Neutrophil (primary cell): ENCODE data around the gene TMEM109.

Experiments used
- H3K27ac ChIP-seq: fragments of 200-600 bp; sonication (generic); 2 replicates; pipeline ENCODE4 v1.5.1; 2016; ENCODE audit warnings: mild to moderate bottlenecking, moderate library complexity
- H3K27me3 ChIP-seq: fragments of 200-600 bp; sonication (generic); 2 replicates; pipeline ENCODE4 v1.6.0; 2016; ENCODE audit warnings: mild to moderate bottlenecking
- H3K36me3 ChIP-seq: fragments of 200-600 bp; sonication (generic); 2 replicates; pipeline ENCODE4 v1.5.1; 2017
- H3K4me1 ChIP-seq, 2 experiments: fragments of 200-600 bp in 1 of 2; sonication (generic) in 1 of 2; 1 replicate in 1 of 2; 2 replicates in 1 of 2; pipeline versions ENCODE4 v1.5.1 to v1.6.1; 2013 to 2016; ENCODE audit warnings: low read depth in 1 of 2, low read length in 1 of 2, mild to moderate bottlenecking in 1 of 2, moderate library complexity in 1 of 2; ENCODE audit not compliant: control insufficient read depth in 1 of 2, insufficient read depth in 1 of 2
- H3K4me3 ChIP-seq, 2 experiments: fragments of 200-600 bp in 1 of 2; sonication (generic) in 1 of 2; 1 replicate in 1 of 2; 2 replicates in 1 of 2; pipeline ENCODE4 v1.5.1; 2013 to 2016; ENCODE audit warnings: low read depth in 1 of 2, low read length in 1 of 2, mild to moderate bottlenecking in 1 of 2, moderate library complexity in 1 of 2
- H3K9me3 ChIP-seq: fragments of 200-600 bp; sonication (generic); 2 replicates; pipeline ENCODE4 v1.5.1; 2016
- TF ChIP-seq, protein P1 (sequence below): fragments of 200-600 bp; sonication (generic); IDR thresholded peaks from 2 replicates; pipeline ENCODE4 v1.5.1; 2016; ENCODE audit warnings: antibody characterized with exemption

Gene TMEM109

DNA sequence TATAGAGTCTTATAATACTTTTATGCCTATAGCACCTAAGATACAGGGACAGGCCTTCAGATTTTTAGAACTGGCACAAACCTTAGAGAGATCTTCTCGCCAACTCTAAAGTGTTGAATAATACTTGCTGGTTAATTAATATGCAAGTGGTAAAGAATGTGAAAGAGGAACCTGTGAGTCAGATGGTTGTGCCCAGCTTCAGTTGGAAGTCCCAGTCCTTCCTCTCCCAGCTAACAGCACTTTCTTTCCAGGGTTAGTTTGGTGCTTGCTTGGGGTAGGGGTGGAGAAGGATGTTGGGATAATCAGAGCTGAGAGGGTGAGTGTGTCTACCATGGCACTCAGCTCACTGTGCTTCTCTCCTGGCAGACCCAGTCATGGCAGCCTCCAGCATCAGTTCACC lies 5.4 kb downstream of the TMEM109 start:
- H3K27ac ChIP-seq: no peak overlapping the region
- no peak overlapping the region for H3K4me3 ChIP-seq
- H3K4me1 ChIP-seq: peaks cover 17 to 20% of the 10 kb centered on the region in 2 experiments
- peaks cover 48% of the 10 kb centered on the region for H3K27me3 ChIP-seq
- no peaks in the 10 kb centered on the region for H3K9me3 ChIP-seq
- H3K36me3 ChIP-seq: peaks cover 27% of the 10 kb centered on the region
- TF ChIP-seq, protein P1, sequence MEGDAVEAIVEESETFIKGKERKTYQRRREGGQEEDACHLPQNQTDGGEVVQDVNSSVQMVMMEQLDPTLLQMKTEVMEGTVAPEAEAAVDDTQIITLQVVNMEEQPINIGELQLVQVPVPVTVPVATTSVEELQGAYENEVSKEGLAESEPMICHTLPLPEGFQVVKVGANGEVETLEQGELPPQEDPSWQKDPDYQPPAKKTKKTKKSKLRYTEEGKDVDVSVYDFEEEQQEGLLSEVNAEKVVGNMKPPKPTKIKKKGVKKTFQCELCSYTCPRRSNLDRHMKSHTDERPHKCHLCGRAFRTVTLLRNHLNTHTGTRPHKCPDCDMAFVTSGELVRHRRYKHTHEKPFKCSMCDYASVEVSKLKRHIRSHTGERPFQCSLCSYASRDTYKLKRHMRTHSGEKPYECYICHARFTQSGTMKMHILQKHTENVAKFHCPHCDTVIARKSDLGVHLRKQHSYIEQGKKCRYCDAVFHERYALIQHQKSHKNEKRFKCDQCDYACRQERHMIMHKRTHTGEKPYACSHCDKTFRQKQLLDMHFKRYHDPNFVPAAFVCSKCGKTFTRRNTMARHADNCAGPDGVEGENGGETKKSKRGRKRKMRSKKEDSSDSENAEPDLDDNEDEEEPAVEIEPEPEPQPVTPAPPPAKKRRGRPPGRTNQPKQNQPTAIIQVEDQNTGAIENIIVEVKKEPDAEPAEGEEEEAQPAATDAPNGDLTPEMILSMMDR: no peak

DNA sequence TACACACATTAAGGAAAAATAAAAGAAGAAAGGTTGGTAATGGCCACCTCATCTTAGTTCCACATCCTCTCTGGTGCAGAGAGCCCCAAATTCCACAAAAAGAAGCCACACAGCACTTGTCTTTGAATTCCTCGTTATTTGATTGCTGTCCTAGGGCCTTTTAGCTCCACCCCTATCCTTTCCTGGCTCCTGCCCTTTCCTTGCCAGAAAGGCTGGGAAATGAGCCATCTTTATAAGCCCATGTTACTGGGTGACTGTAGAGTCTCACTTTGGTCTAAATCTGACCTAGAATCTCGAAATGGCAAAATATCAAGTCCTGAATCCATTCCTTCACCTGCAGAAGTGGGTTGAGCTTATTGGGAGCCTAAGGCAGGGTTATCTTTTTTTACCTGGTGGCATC lies 6.0 kb downstream of the TMEM109 start:
- no peaks in the 10 kb centered on the region for H3K9me3 ChIP-seq
- TF ChIP-seq, protein P1: no peak
- H3K27ac ChIP-seq: no peak overlapping the region
- H3K27me3 ChIP-seq: peaks cover 49% of the 10 kb centered on the region
- H3K4me1 ChIP-seq: peaks cover 10 to 16% of the 10 kb centered on the region in 2 experiments
- H3K36me3 ChIP-seq: peaks cover 27% of the 10 kb centered on the region
- H3K4me3 ChIP-seq: no peak overlapping the region

DNA sequence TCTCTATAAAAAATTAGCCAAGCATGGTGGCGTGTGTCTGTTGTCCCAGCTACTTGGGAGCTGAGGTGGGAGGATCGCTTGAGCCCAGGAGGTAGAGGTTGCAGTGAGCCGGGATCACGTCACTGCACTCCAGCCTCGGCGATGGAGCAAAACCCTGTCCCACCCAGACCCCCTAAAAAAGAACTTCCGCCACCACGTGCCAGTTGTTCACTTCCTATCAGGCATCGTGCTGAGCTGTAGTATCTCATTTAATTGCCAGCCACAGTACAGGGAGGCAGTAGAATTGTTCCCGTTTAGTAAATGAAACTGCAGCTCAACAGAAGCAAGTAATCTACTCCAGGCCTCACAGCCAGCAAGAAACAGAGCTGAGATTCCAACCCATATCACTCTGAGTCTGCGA lies 7.3 kb downstream of the TMEM109 start:
- Histone ChIP-seq H3K27me3 (peaks cover 49% of the 10 kb centered on the region), H3K4me1 (peaks cover 0 to 6% of the 10 kb centered on the region in 2 experiments), H3K4me3 (no peak overlapping the region), H3K36me3 (peaks cover 27% of the 10 kb centered on the region), H3K27ac (no peak overlapping the region), H3K9me3 (no peaks in the 10 kb centered on the region)
- TF ChIP-seq, protein P1: no peak

DNA sequence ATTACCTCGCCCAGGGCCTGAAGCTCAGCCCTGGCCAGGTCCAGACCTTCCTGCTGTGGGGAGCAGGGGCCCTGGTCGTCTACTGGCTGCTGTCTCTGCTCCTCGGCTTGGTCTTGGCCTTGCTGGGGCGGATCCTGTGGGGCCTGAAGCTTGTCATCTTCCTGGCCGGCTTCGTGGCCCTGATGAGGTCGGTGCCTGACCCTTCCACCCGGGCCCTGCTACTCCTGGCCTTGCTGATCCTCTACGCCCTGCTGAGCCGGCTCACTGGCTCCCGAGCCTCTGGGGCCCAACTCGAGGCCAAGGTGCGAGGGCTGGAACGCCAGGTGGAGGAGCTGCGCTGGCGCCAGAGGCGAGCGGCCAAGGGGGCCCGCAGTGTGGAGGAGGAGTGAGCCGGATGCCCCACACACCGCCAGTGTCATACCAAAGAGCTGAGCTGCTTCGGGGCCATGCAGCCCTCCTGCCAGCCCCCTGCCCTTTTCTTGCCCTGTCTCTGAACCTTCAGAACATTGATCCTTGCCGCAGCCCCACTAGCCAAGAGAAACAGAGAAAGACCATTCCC lies 7.9 kb downstream of the TMEM109 start:
- TF ChIP-seq, protein P1: no peak
- H3K4me1 ChIP-seq: peaks cover 0 to 6% of the 10 kb centered on the region in 2 experiments
- no peak overlapping the region for H3K27ac ChIP-seq
- H3K27me3 ChIP-seq: peaks cover 49% of the 10 kb centered on the region
- no peaks in the 10 kb centered on the region for H3K9me3 ChIP-seq
- H3K36me3 ChIP-seq: peaks cover 27% of the 10 kb centered on the region
- H3K4me3 ChIP-seq: no peak overlapping the region

DNA sequence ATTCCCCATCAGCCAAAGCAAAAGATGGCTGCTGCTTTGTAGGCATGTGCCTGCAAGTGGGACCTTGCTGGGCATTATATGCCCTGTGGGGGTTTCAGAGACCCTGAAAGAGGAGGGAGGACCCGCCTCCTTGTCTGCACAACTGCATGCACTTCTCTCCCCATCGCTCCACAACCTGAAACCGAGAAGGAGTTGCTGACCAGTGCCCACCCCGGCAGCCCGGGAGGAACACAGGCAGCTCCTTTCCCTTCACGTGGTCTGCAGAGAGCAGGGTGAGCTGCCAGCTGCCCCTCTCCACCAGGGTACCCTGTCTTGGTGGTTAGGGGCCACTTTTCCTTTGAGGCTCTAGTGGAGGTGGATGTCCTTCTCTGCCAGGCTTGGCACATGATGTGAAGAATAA lies 8.9 kb downstream of the TMEM109 start:
- H3K9me3 ChIP-seq: no peaks in the 10 kb centered on the region
- H3K27me3 ChIP-seq: peaks cover 55% of the 10 kb centered on the region
- peaks cover 0 to 6% of the 10 kb centered on the region in 2 experiments for H3K4me1 ChIP-seq
- TF ChIP-seq, protein P1: no peak
- H3K27ac ChIP-seq: no peak overlapping the region
- no peak overlapping the region for H3K4me3 ChIP-seq
- H3K36me3 ChIP-seq: peaks cover 27% of the 10 kb centered on the region
